Loucy (cell line): ENCODE data around the gene HDGF.

ENCODE experiments used
- EZH2phosphoT487 ChIP-seq: fragments of 200-600 bp; IDR thresholded peaks from 2 replicates; pipeline ENCODE4 v1.6.1; 2018; ENCODE audit warnings: antibody characterized with exemption, mild to moderate bottlenecking, moderate library complexity, borderline replicate concordance
- TF ChIP-seq, protein P1 (sequence below): fragments of 200-600 bp; sonication (generic); conservative IDR thresholded peaks from 2 replicates; pipeline ENCODE4 v1.5.1; 2014; ENCODE audit warnings: mild to moderate bottlenecking, antibody characterized with exemption, low read length

DNA sequence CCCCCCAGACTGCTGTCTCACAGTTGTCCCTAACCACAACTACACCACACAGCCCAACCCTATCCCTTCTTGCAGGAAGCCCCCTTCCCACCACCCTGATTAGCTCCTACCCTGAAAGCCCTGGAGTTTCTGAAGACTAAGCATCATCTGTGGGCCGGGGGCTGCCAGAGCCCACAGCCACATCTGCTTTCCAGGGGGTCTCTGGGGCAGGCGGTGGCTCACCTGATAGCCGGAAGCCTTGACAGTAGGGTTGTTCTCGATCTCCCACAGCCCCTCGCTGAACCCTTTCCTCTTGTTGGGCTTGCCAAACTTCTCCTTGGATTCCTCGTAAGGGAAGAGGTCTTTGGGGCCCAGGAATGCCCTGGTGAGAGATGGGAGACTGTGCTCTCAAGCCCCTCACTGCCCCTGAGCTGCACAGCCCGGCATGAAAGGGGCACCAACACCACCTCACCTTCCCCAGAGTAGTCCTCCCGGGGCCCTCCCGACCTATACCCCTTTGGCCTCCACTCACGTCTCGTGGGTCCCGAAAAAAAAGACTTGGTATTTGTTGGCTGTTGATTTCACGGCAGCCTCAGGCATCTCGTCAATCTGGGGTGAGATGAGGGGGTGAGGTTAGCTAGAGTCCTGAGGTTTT is 6.6 kb downstream of the HDGF start:
- TF ChIP-seq, protein P1, sequence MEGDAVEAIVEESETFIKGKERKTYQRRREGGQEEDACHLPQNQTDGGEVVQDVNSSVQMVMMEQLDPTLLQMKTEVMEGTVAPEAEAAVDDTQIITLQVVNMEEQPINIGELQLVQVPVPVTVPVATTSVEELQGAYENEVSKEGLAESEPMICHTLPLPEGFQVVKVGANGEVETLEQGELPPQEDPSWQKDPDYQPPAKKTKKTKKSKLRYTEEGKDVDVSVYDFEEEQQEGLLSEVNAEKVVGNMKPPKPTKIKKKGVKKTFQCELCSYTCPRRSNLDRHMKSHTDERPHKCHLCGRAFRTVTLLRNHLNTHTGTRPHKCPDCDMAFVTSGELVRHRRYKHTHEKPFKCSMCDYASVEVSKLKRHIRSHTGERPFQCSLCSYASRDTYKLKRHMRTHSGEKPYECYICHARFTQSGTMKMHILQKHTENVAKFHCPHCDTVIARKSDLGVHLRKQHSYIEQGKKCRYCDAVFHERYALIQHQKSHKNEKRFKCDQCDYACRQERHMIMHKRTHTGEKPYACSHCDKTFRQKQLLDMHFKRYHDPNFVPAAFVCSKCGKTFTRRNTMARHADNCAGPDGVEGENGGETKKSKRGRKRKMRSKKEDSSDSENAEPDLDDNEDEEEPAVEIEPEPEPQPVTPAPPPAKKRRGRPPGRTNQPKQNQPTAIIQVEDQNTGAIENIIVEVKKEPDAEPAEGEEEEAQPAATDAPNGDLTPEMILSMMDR: no peak
- no peak for TF ChIP-seq EZH2phosphoT487
